22Rv1 (cell line): ENCODE measurements around the gene NSMCE1.

ENCODE experiments used
- ZFX ChIP-seq: fragments of 450-650 bp; IDR thresholded peaks from 2 replicates; pipeline ENCODE4 v1.6.1; 2017; ENCODE audit warnings: antibody characterized with exemption, borderline replicate concordance
- TF ChIP-seq, protein P1 (sequence below): fragments of 450-650 bp; IDR thresholded peaks from 2 replicates; pipeline ENCODE4 v1.5.1; 2017; ENCODE audit warnings: mild to moderate bottlenecking

GRCh38 chr16:27222249-27223225 is 46.0 kb downstream of the NSMCE1 start:
- TF ChIP-seq, protein P1, sequence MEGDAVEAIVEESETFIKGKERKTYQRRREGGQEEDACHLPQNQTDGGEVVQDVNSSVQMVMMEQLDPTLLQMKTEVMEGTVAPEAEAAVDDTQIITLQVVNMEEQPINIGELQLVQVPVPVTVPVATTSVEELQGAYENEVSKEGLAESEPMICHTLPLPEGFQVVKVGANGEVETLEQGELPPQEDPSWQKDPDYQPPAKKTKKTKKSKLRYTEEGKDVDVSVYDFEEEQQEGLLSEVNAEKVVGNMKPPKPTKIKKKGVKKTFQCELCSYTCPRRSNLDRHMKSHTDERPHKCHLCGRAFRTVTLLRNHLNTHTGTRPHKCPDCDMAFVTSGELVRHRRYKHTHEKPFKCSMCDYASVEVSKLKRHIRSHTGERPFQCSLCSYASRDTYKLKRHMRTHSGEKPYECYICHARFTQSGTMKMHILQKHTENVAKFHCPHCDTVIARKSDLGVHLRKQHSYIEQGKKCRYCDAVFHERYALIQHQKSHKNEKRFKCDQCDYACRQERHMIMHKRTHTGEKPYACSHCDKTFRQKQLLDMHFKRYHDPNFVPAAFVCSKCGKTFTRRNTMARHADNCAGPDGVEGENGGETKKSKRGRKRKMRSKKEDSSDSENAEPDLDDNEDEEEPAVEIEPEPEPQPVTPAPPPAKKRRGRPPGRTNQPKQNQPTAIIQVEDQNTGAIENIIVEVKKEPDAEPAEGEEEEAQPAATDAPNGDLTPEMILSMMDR = no peak
- no peak for TF ChIP-seq ZFX
